Upper lobe of right lung (tissue), 1 donor: Measurements from ENCODE around the gene UBAC2. TPM values are rescaled to one million over a fixed set of nuclear protein-coding genes. Genes with fewer than 3 reads are reported as not detected.

Source experiments
- ATAC-seq: fragments of 200-7000 bp; cut with Tn5 transposase; one replicate; pipeline ENCODE4 v1.9.1; 2020; ENCODE audit warnings: mild to moderate bottlenecking, moderate library complexity
- DNase-seq: peaks from one replicate; pipeline ENCODE4 v3.0.0-alpha.2; 2020
- H3K27ac ChIP-seq: fragments of 200-600 bp; one replicate; pipeline ENCODE4 v1.8.0; 2022
- H3K27me3 ChIP-seq: fragments of 200-600 bp; one replicate; pipeline ENCODE4 v1.8.0; 2022; ENCODE audit warnings: mild to moderate bottlenecking
- H3K36me3 ChIP-seq: fragments of 200-600 bp; one replicate; pipeline ENCODE4 v1.8.0; 2022
- H3K4me1 ChIP-seq: fragments of 200-600 bp; one replicate; pipeline ENCODE4 v1.8.0; 2022
- H3K4me3 ChIP-seq: fragments of 200-600 bp; one replicate; pipeline ENCODE4 v1.8.0; 2022; ENCODE audit warnings: mild to moderate bottlenecking
- H3K9me3 ChIP-seq: fragments of 200-600 bp; one replicate; pipeline ENCODE4 v1.8.0; 2022
- intact Hi-C: fragments of 100-400 bp; cut with DNase I; formaldehyde crosslinking; loops from one replicate; pipeline ENCODE4 v1.11.0; 2022
- total RNA-seq: library from RNA; stranded (reverse); fragmentation: NEBNext Ultra II Directional; extraction: Animal tissue kit (Norgen Biotek cat#: 25700); gene quantifications from one replicate; pipeline ENCODE4 v1.2.1, GENCODE V29; 2021
- TF ChIP-seq, protein P1 (sequence below): fragments of 200-600 bp; IDR thresholded peaks from one replicate; pipeline ENCODE4 v1.8.0; 2022; ENCODE audit warnings: antibody characterized with exemption
- donor health status: DM: no; HTN: yes; CAD: no; lungs with severe emphysema.

UBAC2 gene
- total RNA-seq, 1 donor from 2014 or later = 50.2 TPM

DNA sequence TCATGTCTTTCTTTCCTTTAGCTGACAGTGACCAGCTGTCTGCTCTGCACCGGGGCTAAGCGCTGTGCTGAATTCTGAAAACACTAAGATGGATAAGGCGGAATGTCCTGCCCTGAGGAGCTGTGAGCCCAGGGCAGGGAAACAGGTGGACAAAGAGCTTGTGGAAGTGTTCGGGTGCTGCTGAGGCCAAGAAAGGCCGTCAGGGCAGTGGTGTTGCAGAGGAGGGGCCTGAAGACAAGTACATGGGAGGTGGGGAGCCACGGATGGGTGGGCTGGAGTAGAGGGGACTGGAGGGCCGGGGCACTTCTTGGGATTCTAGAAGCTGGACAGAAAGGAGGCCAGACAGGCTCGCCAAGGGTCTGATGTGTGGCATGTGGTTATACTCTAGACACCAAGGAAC is 172.8 kb downstream of the UBAC2 start:
- no peaks in the 10 kb centered on the region for H3K9me3 ChIP-seq
- no peaks in the 10 kb centered on the region for H3K27me3 ChIP-seq
- DNase-seq (no peak), ATAC-seq (no peak)
- no peak overlapping the region for H3K4me3 ChIP-seq
- TF ChIP-seq, protein P1, sequence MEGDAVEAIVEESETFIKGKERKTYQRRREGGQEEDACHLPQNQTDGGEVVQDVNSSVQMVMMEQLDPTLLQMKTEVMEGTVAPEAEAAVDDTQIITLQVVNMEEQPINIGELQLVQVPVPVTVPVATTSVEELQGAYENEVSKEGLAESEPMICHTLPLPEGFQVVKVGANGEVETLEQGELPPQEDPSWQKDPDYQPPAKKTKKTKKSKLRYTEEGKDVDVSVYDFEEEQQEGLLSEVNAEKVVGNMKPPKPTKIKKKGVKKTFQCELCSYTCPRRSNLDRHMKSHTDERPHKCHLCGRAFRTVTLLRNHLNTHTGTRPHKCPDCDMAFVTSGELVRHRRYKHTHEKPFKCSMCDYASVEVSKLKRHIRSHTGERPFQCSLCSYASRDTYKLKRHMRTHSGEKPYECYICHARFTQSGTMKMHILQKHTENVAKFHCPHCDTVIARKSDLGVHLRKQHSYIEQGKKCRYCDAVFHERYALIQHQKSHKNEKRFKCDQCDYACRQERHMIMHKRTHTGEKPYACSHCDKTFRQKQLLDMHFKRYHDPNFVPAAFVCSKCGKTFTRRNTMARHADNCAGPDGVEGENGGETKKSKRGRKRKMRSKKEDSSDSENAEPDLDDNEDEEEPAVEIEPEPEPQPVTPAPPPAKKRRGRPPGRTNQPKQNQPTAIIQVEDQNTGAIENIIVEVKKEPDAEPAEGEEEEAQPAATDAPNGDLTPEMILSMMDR = no peak
- H3K4me1 ChIP-seq = no peaks in the 10 kb centered on the region
- intact Hi-C loops = no loop called here
- H3K36me3 ChIP-seq = peaks cover 25% of the 10 kb centered on the region
- no peak overlapping the region for H3K27ac ChIP-seq

DNA sequence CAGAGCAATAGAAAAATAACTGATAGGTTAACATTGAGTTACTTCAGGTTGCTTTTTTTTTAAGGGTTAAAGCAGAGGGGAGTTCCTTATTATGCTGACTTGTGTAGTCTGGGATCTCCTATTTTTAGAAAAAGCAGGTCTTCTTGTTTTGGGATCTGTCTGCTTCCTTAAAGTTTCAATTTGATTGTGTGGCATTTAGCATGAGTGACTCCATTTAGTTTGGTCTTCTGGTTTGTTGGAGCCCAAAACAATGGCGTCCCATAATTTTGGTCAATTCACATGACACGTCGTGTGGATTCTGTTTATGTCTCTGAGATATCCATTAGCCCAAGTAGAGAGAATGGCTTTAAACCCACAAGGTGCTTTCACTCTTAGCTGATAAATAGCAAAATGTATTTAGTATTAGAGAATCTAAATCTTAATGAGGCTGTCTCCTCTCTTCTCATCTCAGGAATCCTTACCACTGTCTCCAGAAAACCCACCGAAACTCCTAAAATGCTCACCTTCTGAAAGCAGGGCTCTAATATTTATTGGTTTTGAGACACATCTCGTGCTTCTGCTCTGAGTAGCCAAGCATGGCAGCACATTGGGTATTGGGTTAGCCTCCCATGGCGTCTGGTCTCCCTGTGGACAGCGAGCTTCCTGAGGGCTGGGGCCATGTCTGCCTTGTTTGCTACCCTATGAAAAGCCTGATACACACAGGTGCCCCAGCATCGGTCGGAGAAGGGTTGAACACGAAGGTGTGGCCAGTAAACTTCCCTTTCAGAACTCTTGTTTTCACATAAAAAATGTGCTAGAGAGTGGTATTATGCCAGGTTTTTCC is 173.7 kb downstream of the UBAC2 start:
- DNase-seq = no peak
- no peak overlapping the region for H3K4me3 ChIP-seq
- H3K36me3 ChIP-seq = peaks cover 23% of the 10 kb centered on the region
- no peak for ATAC-seq
- intact Hi-C loops = no loop called here
- no peak overlapping the region for H3K27ac ChIP-seq
- no peaks in the 10 kb centered on the region for H3K4me1 ChIP-seq
- TF ChIP-seq, protein P1 = no peak
- no peaks in the 10 kb centered on the region for H3K27me3 ChIP-seq
- no peaks in the 10 kb centered on the region for H3K9me3 ChIP-seq

DNA sequence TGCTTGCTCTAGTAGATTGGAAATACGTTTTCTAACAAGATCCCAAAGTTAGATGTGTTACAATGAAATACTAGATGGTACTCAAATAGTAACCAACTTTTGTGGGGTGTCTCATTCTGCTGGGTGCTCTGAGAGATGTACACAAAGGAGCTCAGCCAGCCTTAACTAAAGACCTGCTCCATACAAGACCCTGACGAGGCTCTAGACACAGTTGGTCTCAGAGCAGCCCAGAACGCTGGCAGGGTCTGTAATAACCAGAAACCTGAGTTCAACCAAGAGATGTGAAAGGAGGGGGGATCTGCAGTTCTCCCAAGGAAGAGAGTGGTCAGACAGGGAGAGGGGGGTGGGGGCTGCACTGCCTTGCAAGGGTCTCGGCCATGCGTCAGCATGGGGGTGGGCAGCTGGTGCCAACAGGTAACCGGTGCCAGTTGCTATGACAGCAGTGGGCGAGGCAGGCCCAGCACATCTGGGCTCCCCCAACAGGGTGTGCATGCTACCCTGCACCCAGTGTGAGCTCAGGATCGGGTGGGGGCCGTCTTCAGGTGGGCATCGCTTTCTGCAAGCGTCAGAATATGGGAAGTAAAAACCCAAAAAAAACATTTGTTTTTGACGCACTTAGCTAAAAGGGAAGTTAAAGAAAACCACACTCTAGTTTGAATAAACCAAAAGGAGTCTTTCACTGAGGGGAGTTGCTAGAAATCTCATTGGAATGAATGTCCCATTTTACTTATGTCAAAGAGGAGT is 174.5 kb downstream of the UBAC2 start:
- TF ChIP-seq, protein P1 = no peak
- peak; percentile 64 for ATAC-seq
- intact Hi-C loops = no loop called here

DNA sequence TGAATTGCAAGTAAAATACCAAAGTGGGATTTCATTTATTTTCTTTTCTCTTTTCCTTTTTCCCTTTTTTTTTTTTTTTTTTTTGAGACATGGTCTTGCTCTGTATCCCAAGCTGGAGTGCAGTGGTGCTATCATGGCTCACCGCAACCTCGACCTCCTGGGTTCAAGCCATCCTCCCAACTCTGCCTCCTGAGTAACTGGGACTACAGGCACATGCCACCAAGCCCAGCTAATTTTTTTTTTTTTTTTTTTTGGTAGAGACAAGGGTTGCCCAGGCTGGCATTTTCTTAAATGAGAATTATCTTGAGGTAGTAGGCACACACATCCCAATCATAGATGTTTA is 175.1 kb downstream of the UBAC2 start:
- H3K27ac ChIP-seq = no peak overlapping the region
- DNase-seq (no peak), ATAC-seq (no peak)
- H3K9me3 ChIP-seq = no peaks in the 10 kb centered on the region
- H3K4me3 ChIP-seq = no peak overlapping the region
- intact Hi-C loops = no loop called here
- TF ChIP-seq, protein P1 = no peak
- peaks cover 18% of the 10 kb centered on the region for H3K36me3 ChIP-seq
- no peaks in the 10 kb centered on the region for H3K4me1 ChIP-seq
- no peaks in the 10 kb centered on the region for H3K27me3 ChIP-seq

More for the DNA sequence above, 174.5 kb downstream of the UBAC2 start:
- no peaks in the 10 kb centered on the region for H3K9me3 ChIP-seq
- no peak for DNase-seq
- H3K27ac ChIP-seq = no peak overlapping the region
- no peaks in the 10 kb centered on the region for H3K4me1 ChIP-seq
- no peak overlapping the region for H3K4me3 ChIP-seq
- H3K27me3 ChIP-seq = no peaks in the 10 kb centered on the region
- H3K36me3 ChIP-seq = peaks cover 18% of the 10 kb centered on the region

DNA sequence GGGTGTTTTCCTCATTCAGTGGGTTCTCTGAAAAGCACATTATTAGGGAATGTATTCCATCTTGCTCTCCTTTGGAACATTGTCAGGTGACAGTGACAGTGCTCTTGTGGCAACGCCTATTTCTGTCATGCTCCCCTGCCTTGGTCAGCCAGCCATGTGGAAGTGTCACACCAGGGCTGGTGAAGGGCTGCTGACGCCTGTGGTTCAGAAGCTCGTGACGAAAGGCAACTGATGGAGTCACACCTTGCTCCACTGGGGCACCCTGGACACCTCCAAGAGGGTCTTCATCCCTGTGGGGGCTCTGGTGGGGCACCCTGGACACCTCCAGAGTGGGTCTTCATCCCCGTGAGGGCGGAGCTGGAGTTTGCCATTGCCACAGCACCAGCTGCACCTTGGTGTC is 175.5 kb downstream of the UBAC2 start:
- Histone ChIP-seq H3K27me3 (no peaks in the 10 kb centered on the region), H3K4me1 (no peaks in the 10 kb centered on the region), H3K9me3 (no peaks in the 10 kb centered on the region), H3K36me3 (peaks cover 18% of the 10 kb centered on the region), H3K4me3 (no peak overlapping the region), H3K27ac (no peak overlapping the region)
- DNase-seq = no peak
- intact Hi-C loops = no loop called here
- TF ChIP-seq, protein P1 = no peak
- ATAC-seq = peak; percentile 59
